ENCODE data around the gene MYO3B.

GRCh38 chr2:170215021-170215420 is 37.1 kb downstream of the MYO3B start:
- TF ChIP-seq CTCF (IDR thresholded peaks at IDR 0.05), result no peak
- TF ChIP-seq POLR2AphosphoS5 (IDR thresholded peaks at IDR 0.05), result no peak

Measured in esophagus muscularis mucosa (tissue), 3 donors.